Left ventricle myocardium inferior (tissue), 1 donor: ENCODE results near the gene PCNX2. TPM values are rescaled to one million over a fixed set of nuclear protein-coding genes. Genes with fewer than 3 reads are reported as not detected.

ENCODE experiments used
- DNase-seq: peaks from one replicate; pipeline ENCODE4 v3.0.0-alpha.2; 2020
- H3K27ac ChIP-seq: fragments of 200-600 bp; replicated peaks from 2 replicates; pipeline ENCODE4 v1.8.0; 2021
- H3K27me3 ChIP-seq: fragments of 200-600 bp; 2 replicates; pipeline ENCODE4 v1.8.0; 2021; ENCODE audit warnings: low read depth
- H3K36me3 ChIP-seq: fragments of 200-600 bp; 2 replicates; pipeline ENCODE4 v1.8.0; 2021
- H3K4me1 ChIP-seq: fragments of 200-600 bp; 2 replicates; pipeline ENCODE4 v1.8.0; 2021
- H3K4me3 ChIP-seq: fragments of 200-600 bp; 2 replicates; pipeline ENCODE4 v1.8.0; 2021; ENCODE audit warnings: mild to moderate bottlenecking, moderate library complexity
- H3K9me3 ChIP-seq: fragments of 200-600 bp; replicated peaks from 2 replicates; pipeline ENCODE4 v1.8.0; 2021
- intact Hi-C: fragments of 100-400 bp; cut with micrococcal nuclease; formaldehyde crosslinking; loops from one replicate; pipeline ENCODE4 v1.11.0; 2022
- total RNA-seq: library from RNA; stranded (reverse); fragmentation: NEBNext Ultra II Directional; extraction: Animal tissue kit (Norgen Biotek cat#: 25700); gene quantifications from one replicate; pipeline ENCODE4 v1.2.1, GENCODE V29; 2021
- TF ChIP-seq, protein P1 (sequence below): fragments of 200-600 bp; IDR thresholded peaks from 2 replicates; pipeline ENCODE4 v1.8.0; 2021; ENCODE audit warnings: antibody characterized with exemption, mild to moderate bottlenecking, borderline replicate concordance
- donor health status: DM: no; HTN: yes; CAD: no; lungs with severe emphysema.

The PCNX2 gene
- total RNA-seq, 1 donor from 2014 or later = 0.82 TPM

DNA sequence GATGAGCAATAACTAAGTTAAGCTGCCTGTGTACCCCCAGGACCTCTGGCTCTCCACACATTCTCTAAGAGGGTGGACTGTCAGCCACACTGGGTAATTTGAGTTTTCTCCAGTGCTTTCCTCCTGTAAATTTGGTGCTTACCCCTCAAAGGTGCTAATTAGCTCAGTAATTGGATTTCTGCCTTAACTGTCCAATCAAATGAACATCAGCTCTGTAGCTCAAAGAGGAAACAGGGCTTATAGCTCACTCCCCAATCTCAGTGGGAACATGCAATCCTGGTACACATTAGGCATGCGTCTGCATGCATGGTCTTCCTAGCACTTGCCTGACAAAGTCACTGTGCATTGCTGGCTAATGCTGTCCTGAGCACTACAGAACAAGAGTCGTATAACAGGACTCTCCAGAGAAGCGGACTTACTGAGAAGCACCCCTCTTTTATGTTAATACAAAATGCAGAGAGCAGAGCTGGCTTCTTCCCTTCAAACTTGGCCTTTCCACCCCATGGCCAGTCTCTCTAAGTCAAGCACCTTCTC is 235.0 kb downstream of the PCNX2 start:
- no peak overlapping the region for H3K27ac ChIP-seq
- no peaks in the 10 kb centered on the region for H3K27me3 ChIP-seq
- H3K9me3 ChIP-seq = no peaks in the 10 kb centered on the region
- intact Hi-C loops = no loop called here
- TF ChIP-seq, protein P1, sequence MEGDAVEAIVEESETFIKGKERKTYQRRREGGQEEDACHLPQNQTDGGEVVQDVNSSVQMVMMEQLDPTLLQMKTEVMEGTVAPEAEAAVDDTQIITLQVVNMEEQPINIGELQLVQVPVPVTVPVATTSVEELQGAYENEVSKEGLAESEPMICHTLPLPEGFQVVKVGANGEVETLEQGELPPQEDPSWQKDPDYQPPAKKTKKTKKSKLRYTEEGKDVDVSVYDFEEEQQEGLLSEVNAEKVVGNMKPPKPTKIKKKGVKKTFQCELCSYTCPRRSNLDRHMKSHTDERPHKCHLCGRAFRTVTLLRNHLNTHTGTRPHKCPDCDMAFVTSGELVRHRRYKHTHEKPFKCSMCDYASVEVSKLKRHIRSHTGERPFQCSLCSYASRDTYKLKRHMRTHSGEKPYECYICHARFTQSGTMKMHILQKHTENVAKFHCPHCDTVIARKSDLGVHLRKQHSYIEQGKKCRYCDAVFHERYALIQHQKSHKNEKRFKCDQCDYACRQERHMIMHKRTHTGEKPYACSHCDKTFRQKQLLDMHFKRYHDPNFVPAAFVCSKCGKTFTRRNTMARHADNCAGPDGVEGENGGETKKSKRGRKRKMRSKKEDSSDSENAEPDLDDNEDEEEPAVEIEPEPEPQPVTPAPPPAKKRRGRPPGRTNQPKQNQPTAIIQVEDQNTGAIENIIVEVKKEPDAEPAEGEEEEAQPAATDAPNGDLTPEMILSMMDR = no peak
- H3K4me1 ChIP-seq = peaks cover 6% of the 10 kb centered on the region
- DNase-seq = no peak
- no peaks in the 10 kb centered on the region for H3K36me3 ChIP-seq
- no peak overlapping the region for H3K4me3 ChIP-seq

DNA sequence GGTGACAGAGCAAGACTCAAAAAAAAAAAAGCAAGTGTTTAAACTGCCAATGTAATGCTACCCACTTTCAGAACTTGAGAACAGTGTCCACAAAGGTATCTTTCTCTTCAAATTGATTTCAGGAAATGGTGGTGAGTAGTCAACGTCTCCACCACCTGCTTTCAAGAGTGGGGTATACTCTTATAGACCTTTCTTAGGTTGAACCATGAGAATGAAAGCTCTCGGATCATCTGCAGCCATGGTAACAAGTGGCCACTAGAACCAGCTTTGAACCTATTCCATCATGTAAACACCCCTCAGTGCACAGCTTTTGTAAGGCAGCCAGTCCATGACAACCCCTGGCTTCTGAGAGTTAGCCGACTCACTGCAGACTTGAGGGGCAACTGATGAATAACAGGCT is 237.7 kb downstream of the PCNX2 start:
- no peaks in the 10 kb centered on the region for H3K36me3 ChIP-seq
- no peak overlapping the region for H3K4me3 ChIP-seq
- no peaks in the 10 kb centered on the region for H3K9me3 ChIP-seq
- no peak overlapping the region for H3K27ac ChIP-seq
- peaks cover 6% of the 10 kb centered on the region for H3K4me1 ChIP-seq
- TF ChIP-seq, protein P1 = no peak
- no peaks in the 10 kb centered on the region for H3K27me3 ChIP-seq
- no peak for DNase-seq
- intact Hi-C loops = no loop called here

DNA sequence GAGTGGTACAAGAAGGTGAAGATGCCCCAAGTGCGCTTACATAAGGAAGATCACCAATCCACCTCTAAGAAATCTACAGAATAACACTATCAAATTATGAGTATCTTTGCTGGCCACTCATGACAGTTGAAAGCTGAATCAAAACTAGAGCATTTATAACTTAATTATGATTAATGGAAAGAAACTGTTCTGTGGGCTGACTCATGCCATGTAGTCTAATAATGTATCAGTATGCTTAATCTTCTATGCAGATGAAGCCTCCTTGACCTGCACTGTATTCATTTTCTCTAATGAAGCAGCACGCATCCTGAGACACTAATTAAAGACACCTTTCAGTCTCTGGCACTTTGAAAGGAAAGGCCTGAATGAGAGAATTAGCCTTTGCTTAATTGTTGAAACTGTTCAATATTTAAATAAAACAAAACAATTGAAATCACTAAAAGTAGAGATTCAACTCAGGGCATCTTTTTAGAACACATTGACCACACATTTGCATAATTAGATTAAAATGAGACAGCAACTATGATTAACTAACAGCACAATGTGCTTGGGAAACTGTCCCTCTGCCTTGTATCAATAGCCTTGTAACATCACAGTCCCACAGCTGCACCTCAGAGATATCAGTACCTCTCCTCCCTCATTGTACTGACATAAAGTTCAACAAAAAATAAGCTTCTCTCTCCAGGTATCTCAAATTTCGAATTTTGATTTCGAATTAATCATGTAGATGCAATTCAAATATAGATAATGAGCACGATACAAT is 239.5 kb downstream of the PCNX2 start:
- TF ChIP-seq, protein P1 = no peak
- Histone ChIP-seq H3K27ac (no peak overlapping the region), H3K9me3 (peaks cover 6% of the 10 kb centered on the region), H3K27me3 (no peaks in the 10 kb centered on the region), H3K36me3 (no peaks in the 10 kb centered on the region), H3K4me1 (peaks cover 2% of the 10 kb centered on the region), H3K4me3 (no peak overlapping the region)
- no peak for DNase-seq
- intact Hi-C loops = no loop called here

DNA sequence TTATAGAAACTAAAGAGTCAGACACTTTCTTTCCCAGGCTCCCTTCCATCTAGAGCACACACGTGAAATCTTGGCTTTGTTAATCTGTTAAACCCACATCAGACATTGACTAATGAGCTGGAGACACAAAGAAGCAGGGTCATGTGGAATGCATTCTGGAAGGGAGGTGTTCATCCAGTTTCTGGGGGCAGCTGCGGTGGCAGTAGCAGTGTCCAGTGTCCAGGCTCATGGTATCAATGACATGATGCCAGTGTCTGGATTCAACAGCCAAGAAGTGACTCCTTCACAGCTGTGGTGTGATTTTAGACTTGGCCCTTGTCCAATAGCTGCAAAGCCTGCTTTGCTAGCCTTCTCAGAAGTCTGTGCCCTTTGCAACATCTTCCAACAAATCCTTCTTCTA is 249.9 kb downstream of the PCNX2 start:
- intact Hi-C loops = no loop called here
- Histone ChIP-seq H3K27me3 (no peaks in the 10 kb centered on the region), H3K36me3 (no peaks in the 10 kb centered on the region), H3K4me3 (no peak overlapping the region), H3K9me3 (peaks cover 22% of the 10 kb centered on the region), H3K4me1 (no peaks in the 10 kb centered on the region), H3K27ac (no peak overlapping the region)
- TF ChIP-seq, protein P1 = no peak
- DNase-seq = no peak

DNA sequence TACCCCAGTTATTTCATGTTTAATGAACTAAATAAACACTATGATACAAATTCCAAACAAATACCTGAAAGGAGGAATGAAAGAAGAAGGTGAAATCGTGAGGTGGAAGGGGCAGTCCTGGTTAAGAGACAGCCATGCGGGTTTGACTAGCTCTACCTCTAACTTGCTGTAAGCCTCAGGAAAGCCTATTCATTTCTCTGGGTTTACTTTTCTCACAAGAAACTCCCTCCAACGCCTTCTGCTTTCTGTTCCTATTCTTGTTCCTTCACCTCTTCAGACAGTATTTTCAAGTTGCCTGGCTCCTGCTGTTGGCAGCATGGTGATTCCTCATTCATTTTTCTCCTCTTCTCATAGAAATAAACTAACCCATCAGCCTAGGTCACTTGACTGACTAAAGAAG is 252.7 kb downstream of the PCNX2 start:
- H3K4me3 ChIP-seq = no peak overlapping the region
- H3K36me3 ChIP-seq = no peaks in the 10 kb centered on the region
- H3K27ac ChIP-seq = no peak overlapping the region
- DNase-seq = no peak
- TF ChIP-seq, protein P1 = no peak
- intact Hi-C loops = no loop called here
- no peaks in the 10 kb centered on the region for H3K9me3 ChIP-seq
- no peaks in the 10 kb centered on the region for H3K27me3 ChIP-seq
- no peaks in the 10 kb centered on the region for H3K4me1 ChIP-seq
